Progenitor cell of endocrine pancreas (in vitro differentiated cells): Measurements from ENCODE around the gene FKBP1B. TPM values are rescaled to one million over a fixed set of nuclear protein-coding genes. Genes with fewer than 3 reads are reported as not detected.

Experiments
- DNase-seq: peaks from one replicate; pipeline ENCODE4 v3.0.0; 2021; ENCODE audit warnings: low spot score; ENCODE audit not compliant: unreplicated experiment
- H3K27ac Mint-ChIP-seq: 2 replicates; pipeline ENCODE4 v1.8.0; 2021; ENCODE audit warnings: mild to moderate bottlenecking, moderate library complexity, mixed read lengths
- H3K27me3 Mint-ChIP-seq: 2 replicates; pipeline ENCODE4 v1.8.0; 2021; ENCODE audit warnings: mixed read lengths
- H3K36me3 Mint-ChIP-seq: 2 replicates; pipeline ENCODE4 v1.8.0; 2022; ENCODE audit warnings: mixed read lengths; ENCODE audit not compliant: insufficient read depth
- H3K4me1 Mint-ChIP-seq: 2 replicates; pipeline ENCODE4 v1.8.0; 2021; ENCODE audit warnings: low read depth, mixed read lengths
- H3K4me3 Mint-ChIP-seq: 2 replicates; pipeline ENCODE4 v1.8.0; 2021; ENCODE audit warnings: low read depth, mild to moderate bottlenecking, moderate library complexity, mixed read lengths
- H3K9me3 Mint-ChIP-seq: 2 replicates; pipeline ENCODE4 v1.8.0; 2021; ENCODE audit warnings: low read depth, mixed read lengths
- total RNA-seq: library from RNA; stranded (reverse); gene quantifications from 2 replicates; pipeline ENCODE4 v1.2.1, GENCODE V29; 2021
- TF ChIP-seq, protein P1 (sequence below): fragments of 200-600 bp; sonication (generic); IDR thresholded peaks from one replicate; pipeline ENCODE4 v1.5.0; 2021; ENCODE audit warnings: antibody characterized with exemption, mild to moderate bottlenecking; ENCODE audit not compliant: unreplicated experiment

FKBP1B gene
- total RNA-seq, 1 donor from 2014 or later: 33.7 TPM

DNA sequence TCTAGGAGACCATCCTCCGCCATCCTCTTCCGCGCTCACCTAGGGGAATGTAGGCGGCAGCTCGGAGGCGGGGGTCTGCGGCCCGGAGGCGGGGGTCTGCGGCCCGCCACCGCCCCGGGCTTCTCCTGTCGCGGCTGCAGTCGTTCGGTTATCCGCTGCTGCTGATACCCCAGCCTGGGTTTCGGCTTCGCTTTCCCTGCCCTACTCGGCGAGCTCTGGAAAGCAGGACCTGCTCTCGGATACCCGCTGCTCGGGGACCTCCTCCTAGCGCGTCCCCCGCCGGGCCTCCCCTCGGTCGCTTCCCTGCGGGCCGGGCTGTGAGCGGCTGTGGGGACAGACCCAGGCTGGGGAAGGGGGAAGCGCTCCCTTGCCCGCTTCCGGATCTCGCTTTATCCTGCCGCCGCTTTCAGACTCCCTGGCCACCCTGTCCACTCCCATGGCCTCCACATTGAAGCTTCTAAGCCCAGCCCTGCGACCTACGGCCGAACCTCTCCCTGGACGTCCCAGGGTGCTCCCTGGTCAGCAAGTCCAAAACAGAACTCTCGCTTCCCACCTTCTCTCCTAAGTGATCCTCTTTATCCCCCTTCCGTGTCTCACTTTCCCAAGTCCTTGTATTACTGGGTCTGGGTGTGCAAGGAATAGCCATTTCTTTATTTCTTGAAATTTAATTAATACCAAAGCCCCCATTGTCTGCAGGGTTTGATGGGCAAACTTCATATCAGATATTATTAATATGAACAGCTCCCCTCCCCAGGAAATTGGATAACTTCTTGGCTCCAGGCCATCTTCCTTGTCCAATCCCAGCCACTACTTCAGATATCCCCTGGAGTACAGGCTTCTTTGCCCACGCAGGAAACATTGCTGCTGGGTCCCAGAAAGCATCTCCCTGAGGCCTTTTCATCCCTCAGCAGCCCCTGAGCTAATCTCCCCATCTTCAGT lies 769 bp downstream of the FKBP1B start:
- Mint-ChIP-seq H3K4me3 (no peak overlapping the region), H3K36me3 (no peaks in the 10 kb centered on the region)

DNA sequence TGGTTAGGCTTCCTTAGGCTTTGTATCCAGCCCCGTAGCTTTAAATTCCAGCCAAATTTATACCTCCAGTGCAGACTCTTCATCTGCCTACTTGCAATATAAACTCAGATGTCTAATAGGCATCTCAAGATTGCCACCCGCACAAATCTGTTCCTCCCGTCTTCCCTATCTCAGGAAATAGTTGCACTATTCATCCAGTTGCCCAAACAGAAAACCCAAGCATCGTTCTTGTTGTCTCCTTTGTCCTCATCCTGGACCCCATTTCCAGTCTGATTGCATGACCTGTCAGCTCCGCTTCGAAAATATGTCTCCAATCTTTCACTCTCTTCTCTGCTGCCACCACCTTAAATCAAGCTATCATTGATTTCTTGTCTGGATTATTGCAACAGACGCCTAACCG lies 2.3 kb downstream of the FKBP1B start:
- DNase-seq: no peak
- H3K27ac Mint-ChIP-seq: no peak overlapping the region
- H3K36me3 Mint-ChIP-seq: no peaks in the 10 kb centered on the region
- no peaks in the 10 kb centered on the region for H3K27me3 Mint-ChIP-seq
- peaks cover 14% of the 10 kb centered on the region for H3K4me1 Mint-ChIP-seq
- no peaks in the 10 kb centered on the region for H3K9me3 Mint-ChIP-seq
- H3K4me3 Mint-ChIP-seq: no peak overlapping the region
- TF ChIP-seq, protein P1, sequence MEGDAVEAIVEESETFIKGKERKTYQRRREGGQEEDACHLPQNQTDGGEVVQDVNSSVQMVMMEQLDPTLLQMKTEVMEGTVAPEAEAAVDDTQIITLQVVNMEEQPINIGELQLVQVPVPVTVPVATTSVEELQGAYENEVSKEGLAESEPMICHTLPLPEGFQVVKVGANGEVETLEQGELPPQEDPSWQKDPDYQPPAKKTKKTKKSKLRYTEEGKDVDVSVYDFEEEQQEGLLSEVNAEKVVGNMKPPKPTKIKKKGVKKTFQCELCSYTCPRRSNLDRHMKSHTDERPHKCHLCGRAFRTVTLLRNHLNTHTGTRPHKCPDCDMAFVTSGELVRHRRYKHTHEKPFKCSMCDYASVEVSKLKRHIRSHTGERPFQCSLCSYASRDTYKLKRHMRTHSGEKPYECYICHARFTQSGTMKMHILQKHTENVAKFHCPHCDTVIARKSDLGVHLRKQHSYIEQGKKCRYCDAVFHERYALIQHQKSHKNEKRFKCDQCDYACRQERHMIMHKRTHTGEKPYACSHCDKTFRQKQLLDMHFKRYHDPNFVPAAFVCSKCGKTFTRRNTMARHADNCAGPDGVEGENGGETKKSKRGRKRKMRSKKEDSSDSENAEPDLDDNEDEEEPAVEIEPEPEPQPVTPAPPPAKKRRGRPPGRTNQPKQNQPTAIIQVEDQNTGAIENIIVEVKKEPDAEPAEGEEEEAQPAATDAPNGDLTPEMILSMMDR: no peak

More for the DNA sequence above, 769 bp downstream of the FKBP1B start:
- Mint-ChIP-seq H3K9me3 (no peaks in the 10 kb centered on the region), H3K27me3 (no peaks in the 10 kb centered on the region), H3K4me1 (peaks cover 19% of the 10 kb centered on the region), H3K27ac (no peak overlapping the region)
- TF ChIP-seq, protein P1: no peak
- DNase-seq: peak; percentile 28

DNA sequence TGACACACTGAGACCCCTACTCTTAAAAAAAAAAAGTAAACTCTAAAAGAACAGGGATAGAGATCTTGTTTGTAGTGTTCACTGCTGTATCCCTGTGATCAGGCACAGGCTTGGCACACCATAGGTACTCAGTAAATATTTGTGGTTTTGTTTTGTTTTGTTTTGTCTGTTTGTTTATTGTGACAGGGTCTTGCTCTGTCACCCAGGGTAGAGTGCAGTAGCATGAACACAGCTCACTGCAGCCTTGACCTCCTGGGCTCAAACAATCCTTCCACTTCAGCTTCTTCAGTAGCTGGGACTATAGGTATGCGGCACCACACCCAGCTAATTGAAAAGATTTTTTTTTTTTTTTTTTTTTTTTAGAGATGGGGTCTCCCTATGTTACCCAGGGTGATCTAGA lies 3.4 kb downstream of the FKBP1B start:
- no peaks in the 10 kb centered on the region for H3K36me3 Mint-ChIP-seq
- TF ChIP-seq, protein P1: no peak

DNA sequence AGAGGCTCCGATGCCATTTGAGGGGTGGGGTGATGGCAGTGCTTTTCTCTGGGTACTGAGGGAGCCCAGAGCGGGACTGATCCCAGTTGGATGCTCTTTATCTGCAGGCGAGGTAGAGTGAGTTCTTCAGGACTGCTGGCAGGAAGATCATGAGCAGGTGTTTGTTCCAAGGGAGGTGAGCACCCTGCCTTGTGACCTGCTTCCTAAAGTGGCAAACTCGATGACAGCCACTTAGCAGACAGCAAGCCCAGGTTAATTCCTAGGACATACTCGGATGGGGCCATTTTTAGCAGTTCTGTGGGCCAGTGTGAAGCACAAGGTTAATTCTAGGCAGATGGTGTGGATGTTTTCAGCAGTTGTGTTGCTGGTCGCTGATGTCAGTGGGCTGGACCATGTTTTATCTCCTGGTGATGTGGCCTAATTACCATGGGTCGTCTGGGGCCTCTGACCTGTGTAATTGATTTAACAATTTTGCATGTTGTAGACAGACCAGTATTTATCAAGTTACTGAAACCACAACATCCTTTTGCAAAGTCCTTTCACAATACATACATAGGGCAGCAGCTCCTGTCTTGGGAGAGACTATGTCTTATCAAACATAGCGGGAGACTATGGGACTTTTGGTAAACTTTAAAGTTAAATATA lies 4.9 kb downstream of the FKBP1B start:
- TF ChIP-seq, protein P1: no peak
- Mint-ChIP-seq H3K4me1 (peaks cover 6% of the 10 kb centered on the region), H3K4me3 (no peak overlapping the region), H3K9me3 (no peaks in the 10 kb centered on the region), H3K27me3 (no peaks in the 10 kb centered on the region), H3K27ac (no peak overlapping the region), H3K36me3 (no peaks in the 10 kb centered on the region)
- DNase-seq: no peak

More for the DNA sequence above, 3.4 kb downstream of the FKBP1B start:
- Mint-ChIP-seq H3K9me3 (no peaks in the 10 kb centered on the region), H3K27me3 (no peaks in the 10 kb centered on the region), H3K27ac (no peak overlapping the region), H3K4me1 (peaks cover 6% of the 10 kb centered on the region), H3K4me3 (no peak overlapping the region)
- no peak for DNase-seq

DNA sequence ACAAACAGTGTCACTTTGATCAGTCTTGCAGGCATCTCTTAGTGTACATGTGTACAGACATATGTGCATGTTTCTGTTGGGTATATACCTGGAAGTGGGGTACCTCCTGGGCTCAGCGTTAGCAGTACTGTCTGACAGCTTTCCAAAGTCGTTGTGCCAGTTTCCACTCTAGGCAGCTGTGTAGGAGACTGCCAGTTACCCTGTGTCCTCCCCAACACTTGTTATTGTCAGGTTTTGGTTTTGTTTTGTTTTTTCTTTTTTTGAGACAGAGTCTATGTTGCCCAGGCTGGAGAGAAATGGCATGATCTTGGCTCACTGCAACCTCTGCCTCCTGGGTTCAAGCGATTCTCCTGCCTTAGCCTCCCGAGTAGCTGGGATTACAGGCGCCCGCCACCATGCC lies 6.2 kb downstream of the FKBP1B start:
- Mint-ChIP-seq H3K27ac (no peak overlapping the region), H3K4me1 (peaks cover 6% of the 10 kb centered on the region), H3K9me3 (no peaks in the 10 kb centered on the region), H3K4me3 (no peak overlapping the region), H3K36me3 (no peaks in the 10 kb centered on the region), H3K27me3 (no peaks in the 10 kb centered on the region)
- TF ChIP-seq, protein P1: no peak
- no peak for DNase-seq
